ENCODE results near the gene RASSF7. TPM values are rescaled to one million over a fixed set of nuclear protein-coding genes. Genes with fewer than 3 reads are reported as not detected.

Gene RASSF7
- total RNA-seq, 1 donor from 2014 or later: 22.3 TPM

DNA sequence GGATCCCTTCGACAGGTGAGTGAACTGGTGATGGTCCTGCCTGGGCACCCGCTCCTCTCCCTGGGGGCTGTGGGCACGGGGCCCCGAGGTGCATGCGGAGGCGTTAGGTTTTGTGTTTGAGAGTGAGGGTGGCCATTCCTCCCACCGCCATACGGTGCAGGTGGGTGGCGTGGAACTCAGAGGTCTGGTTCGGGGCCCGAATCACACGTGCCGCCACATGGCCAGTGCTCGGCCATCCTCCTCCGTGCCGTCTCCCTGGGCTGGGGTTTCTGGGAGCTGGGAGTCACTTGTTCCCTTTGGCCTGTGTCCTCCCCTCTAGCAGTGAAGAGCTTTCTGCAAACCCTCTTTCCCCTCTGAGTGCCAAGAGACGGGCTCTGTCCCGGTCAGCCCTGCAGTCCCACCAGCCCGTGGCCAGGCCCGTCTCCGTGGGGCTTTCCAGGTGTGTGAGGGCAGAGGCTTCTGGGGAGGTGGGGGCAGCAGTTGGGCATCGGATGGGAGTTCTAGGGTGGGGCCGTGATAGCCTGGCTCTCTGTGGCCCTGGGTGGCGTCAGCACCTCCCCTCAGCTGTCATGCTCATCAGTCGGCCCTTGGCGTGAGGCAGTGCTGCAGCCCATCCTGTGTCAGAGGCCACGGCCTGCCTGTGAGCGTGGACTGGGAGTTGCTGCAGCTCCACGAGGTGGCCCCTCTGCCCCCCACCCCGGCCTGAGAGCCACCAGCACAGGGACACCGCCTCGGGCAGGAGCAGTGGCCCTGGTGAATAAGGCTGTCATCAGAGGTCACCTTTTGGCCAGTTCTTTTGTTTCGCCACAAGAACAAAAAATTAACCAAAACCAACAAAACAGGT, 44.7 kb downstream of the RASSF7 start:
- intact Hi-C loops (cut with micrococcal nuclease): no loop called here

DNA sequence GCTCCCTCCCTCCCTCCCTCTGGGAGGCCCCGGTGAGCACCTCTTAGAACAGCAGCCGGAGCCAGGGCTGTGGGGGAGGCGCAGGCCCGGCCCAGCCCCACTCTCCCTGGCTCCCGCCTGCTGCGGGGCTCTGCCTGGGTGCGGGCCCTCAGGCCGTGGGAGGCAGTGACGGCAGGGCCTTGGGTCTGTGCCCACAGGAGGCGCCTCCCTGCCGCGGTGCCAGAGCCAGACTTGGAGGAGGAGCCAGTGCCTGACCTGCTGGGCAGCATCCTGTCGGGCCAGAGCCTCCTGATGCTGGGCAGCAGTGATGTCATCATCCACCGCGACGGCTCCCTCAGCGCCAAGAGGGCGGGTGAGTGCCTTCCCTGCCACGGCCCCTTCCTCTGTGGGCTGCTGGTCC, 45.5 kb downstream of the RASSF7 start:
- intact Hi-C loops (cut with micrococcal nuclease): no loop called here

DNA sequence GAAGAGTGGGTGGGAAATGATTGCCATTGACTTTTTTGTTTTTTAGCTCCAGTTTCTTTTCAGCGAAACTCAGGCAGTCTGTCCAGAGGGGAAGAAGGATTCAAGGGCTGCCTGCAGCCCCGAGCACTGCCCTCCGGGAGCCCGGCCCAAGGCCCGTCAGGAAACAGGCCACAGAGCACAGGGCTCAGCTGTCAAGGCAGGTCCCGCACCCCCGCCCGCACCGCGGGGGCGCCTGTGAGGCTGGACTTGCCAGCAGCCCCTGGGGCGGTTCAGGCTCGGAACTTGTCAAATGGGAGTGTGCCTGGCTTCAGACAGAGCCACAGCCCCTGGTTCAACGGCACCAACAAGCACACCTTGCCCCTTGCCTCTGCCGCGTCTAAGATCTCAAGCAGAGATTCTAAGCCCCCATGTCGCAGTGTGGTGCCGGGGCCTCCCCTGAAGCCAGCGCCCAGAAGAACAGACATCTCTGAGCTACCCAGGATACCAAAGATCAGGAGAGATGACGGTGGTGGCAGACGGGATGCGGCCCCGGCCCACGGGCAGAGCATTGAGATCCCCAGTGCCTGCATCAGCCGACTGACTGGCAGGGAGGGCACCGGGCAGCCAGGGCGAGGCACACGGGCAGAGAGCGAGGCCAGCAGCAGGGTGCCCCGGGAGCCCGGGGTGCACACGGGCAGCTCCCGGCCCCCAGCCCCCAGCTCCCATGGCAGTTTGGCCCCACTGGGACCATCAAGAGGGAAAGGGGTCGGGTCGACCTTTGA, 46.4 kb downstream of the RASSF7 start:
- intact Hi-C loops (cut with micrococcal nuclease): no loop called here

DNA sequence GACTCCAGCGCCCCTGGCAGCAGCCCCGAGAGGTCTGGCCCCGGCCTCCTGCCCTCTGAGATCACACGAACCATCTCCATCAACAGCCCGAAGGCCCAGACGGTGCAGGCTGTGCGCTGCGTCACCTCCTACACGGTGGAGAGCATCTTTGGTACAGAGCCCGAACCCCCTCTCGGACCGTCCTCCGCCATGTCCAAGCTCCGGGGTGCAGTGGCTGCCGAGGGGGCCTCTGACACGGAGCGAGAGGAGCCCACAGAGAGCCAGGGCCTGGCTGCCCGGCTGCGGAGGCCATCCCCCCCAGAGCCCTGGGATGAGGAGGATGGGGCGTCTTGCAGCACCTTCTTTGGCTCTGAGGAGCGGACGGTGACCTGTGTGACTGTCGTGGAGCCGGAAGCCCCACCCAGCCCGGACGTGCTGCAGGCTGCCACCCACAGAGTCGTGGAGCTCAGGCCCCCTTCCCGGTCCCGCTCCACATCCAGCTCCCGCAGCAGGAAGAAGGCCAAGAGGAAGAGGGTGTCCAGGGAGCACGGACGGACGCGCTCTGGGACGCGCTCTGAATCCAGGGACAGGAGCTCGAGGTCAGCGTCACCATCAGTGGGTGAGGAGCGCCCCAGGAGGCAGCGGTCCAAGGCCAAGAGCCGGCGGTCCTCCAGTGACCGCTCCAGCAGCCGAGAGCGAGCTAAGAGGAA, 47.3 kb downstream of the RASSF7 start:
- intact Hi-C loops (cut with micrococcal nuclease): no loop called here

DNA sequence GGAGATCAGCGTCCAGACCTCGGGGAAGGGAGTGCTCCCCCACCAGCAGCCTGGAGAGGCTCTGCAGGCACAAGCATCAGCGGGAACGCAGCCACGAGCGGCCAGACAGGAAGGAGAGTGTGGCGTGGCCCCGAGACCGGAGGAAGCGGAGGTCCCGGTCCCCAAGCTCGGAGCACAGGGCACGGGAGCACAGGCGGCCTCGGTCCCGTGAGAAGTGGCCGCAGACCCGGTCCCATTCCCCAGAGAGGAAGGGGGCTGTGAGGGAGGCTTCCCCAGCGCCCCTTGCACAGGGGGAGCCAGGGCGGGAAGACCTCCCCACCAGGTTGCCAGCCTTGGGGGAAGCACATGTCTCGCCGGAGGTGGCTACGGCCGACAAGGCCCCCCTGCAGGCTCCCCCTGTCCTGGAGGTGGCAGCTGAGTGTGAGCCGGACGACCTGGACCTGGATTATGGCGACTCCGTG, 48.1 kb downstream of the RASSF7 start:
- intact Hi-C loops (cut with micrococcal nuclease): no loop called here

DNA sequence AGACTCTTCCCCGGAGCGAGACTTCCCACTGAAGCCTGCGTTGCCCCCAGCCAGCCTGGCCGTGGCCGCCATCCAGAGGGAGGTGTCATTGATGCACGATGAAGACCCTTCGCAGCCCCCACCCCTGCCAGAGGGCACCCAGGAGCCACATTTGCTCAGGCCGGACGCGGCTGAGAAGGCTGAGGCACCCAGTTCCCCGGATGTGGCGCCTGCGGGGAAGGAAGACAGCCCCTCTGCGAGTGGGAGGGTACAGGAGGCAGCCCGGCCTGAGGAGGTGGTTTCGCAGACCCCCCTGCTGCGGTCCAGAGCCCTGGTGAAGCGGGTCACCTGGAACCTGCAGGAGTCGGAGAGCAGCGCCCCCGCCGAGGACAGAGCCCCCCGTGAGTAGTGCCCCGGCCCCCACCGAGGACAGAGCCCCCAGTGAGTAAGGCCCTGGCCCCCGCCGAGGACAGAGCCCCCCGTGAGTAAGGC, 48.6 kb downstream of the RASSF7 start:
- intact Hi-C loops (cut with micrococcal nuclease): no loop called here

DNA sequence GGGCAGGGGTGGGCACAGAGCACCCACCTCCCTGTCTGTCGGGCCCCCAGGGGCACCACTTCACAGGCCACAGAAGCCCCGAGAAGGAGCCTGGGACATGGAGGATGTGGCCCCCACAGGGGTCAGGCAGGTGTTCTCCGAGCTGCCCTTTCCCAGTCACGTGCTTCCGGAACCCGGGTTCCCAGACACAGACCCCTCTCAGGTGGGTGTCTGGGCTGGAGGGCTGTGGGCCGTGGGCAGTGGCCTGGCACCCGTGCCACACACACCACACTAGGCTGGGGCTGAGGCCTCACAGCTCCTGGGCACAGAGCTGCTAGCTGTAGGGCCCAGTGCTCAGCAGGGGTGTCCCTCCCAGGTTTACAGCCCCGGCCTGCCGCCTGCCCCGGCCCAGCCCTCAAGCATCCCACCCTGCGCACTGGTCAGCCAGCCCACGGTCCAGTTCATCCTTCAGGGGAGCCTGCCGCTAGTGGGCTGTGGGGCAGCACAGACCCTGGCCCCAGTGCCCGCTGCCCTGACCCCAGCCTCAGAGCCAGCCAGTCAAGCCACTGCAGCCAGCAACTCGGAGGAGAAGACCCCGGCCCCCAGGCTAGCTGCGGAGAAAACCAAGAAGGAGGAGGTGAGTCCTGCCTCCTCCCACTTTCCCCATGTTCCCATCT, 49.5 kb downstream of the RASSF7 start:
- intact Hi-C loops (cut with micrococcal nuclease): loop anchor here (10.0 kb wide), 1 partner anchor 115 kb away; no protein-coding TSS in a partner anchor

DNA sequence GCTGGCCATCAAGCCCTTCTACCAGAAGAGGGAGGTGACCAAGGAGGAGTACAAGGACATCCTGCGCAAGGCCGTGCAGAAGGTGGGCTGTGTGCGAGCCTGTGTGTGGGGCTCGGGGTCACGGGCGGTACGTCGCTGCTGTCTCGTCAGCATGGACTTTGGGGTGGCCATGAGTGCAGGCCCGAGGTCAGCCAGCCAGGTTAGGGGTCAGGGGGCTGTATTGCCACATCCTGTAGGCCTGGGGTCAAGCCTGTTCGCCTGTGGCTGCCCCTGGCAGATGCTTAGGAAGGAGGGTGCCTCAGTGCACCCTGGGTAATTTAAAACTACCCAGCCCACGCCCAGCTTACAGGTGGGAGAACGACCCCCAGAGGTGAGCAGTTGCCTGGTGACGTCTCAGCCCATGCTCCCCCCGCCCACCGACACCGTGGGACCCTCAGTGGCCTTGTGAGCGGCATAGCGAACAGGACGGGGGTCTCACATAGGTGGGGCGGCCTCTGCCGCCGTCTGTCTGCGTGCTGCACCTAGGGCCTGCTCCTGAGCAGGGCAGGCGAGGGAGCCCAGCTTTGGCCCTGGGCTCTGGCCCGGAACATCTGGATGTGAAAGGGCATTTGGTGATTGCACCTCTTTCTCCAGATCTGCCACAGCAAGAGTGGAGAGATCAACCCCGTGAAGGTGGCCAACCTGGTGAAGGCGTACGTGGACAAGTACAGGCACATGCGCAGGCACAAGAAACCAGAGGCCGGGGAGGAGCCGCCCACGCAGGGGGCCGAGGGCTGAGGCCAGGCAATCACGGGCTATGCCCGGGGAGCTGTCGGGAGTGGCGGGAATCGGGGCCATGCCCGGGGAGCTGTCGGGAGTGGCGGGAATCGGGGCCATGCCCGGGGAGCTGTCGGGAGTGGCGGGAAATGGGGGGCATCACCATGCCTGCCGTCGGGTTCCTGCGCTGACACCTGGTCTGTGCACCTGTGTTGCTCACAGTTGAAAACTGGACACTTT, 50.5 kb downstream of the RASSF7 start:
- intact Hi-C loops (cut with micrococcal nuclease): loop anchor here (10.0 kb wide), 1 partner anchor 114 kb away; no protein-coding TSS in a partner anchor

DNA sequence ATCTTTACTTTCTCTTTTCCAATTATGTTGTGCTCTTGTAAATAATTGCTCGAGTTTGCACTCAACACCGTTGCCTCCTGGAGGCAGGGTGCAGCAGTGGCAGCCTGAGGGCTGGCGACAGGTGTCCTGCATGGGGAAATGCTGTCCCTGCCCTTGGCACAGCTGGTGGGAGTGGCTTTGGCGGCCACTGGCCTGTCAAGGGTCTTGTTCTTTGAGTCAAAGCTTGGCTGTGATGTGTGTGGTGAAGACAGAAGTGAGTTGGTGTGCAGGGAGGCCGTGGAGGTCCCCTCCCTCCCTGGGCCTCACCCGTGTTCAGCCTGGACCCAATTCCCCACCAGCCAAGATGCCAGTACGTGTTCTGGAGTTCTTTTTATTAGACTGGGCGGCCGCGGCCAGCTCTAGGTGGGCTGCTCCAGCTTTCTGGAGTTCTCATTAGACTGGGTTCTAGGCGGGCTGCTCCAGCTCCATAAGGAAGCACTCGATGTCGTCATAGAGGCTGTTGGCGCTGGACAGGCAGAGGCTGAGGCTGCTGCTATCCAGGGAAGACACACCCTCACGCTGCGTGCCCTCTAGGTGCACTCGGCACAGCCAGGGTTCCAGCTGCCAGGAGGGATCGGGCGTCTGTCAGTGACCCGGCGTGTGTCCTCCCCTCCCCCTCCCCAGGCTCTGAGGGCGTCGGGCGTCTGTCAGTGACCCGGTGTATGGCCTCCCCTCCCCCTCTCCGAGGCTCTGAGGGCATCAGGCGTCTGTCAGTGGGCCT, 51.6 kb downstream of the RASSF7 start:
- intact Hi-C loops (cut with micrococcal nuclease): loop anchor here (2.0 to 10.0 kb wide), 2 partner anchors 52 to 112 kb away; partner anchors contain the start of genes LMNTD2 and RASSF7

DNA sequence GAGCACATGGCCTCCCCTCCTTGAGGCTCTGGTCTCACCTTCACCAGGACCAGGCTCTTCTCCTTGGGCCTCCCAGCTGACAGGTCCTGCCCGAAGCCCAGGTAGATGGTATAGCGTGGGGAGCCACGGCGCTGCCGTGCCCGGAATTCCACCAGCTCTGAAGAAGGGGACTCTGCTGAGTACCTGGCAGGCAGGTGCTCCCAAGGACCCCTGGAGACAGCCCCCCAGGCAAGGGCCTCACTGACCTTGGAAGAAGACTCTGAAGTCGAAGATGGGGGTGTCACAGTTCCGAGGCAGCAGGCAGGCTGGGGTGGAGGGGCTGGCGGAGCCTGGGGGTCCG, 52.2 kb downstream of the RASSF7 start:
- intact Hi-C loops (cut with micrococcal nuclease): loop anchor here (1.0 to 10.0 kb wide), 3 partner anchors 45 to 112 kb away; partner anchors contain the start of genes LMNTD2 and RASSF7

DNA sequence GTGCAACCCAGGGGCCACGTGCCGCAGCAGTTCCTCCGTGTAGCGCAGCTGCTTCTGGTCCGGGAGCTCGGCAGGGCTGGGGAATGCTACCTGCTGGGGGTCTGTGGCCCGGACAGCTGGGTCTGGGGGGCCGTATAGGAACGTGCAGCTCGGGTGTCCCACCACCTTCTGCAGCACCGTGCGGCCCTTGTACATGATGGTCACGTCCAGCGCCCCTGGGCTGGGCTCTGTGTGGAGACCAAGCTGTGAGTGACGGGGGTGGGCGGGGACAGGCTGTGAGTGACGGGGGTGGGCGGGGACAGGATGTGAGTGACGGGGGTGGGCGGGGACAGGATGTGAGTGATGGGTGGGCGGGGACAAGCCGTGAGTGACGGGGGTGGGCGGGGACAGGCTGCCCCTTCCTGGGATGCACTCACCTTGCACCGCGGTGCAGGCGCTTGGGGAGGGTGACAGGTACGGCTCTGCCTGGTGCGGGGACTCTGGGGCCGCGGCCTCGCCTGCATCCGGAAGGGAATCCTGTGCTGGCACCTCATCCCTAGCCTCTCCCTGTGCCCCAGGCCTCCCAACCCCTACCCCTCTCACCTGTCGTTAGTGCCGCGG, 52.7 kb downstream of the RASSF7 start:
- intact Hi-C loops (cut with micrococcal nuclease): loop anchor here (1.0 to 10.0 kb wide), 3 partner anchors 45 to 111 kb away; partner anchors contain the start of genes LMNTD2 and RASSF7

Other genes starting within 250 kb of the RASSF7 start
- gene IFITM1, start 246.9 kb upstream of the RASSF7 start, total RNA-seq: 724 and 750 TPM in 2 replicates
- gene IFITM3, start 240.1 kb upstream of the RASSF7 start, total RNA-seq: 3.3 and 5.1 TPM in 2 replicates
- 1.1 and 1.2 TPM in 2 replicates for gene B4GALNT4, start 191.5 kb upstream of the RASSF7 start, total RNA-seq
- not detected in 2 replicates for gene PKP3, start 166.8 kb upstream of the RASSF7 start, total RNA-seq
- gene SIGIRR, start 146.0 kb upstream of the RASSF7 start, total RNA-seq: 176 and 178 TPM in 2 replicates
- 67.6 and 74.5 TPM in 2 replicates for gene ANO9, start 119.0 kb upstream of the RASSF7 start, total RNA-seq
- 26.5 and 28.4 TPM in 2 replicates for gene PTDSS2, start 110.7 kb upstream of the RASSF7 start, total RNA-seq
- 99.8 and 101 TPM in 2 replicates for gene RNH1, start 53.7 kb upstream of the RASSF7 start, total RNA-seq
- 51.6 and 62.5 TPM in 2 replicates for gene HRAS, start 25.4 kb upstream of the RASSF7 start, total RNA-seq
- 2.1 and 2.2 TPM in 2 replicates for gene LRRC56, start 23.4 kb upstream of the RASSF7 start, total RNA-seq
- gene LMNTD2, start 232 bp upstream of the RASSF7 start, total RNA-seq: 1.6 and 2.4 TPM in 2 replicates
- gene PHRF1, start 15.5 kb downstream of the RASSF7 start, total RNA-seq: 46.4 and 51.3 TPM in 2 replicates
- gene IRF7, start 55.0 kb downstream of the RASSF7 start, total RNA-seq: 50.9 and 55.3 TPM in 2 replicates
- gene CDHR5, start 64.0 kb downstream of the RASSF7 start, total RNA-seq: 0.07 TPM in 1 of 2 replicates, not detected in the other
- gene SCT, start 66.2 kb downstream of the RASSF7 start, total RNA-seq: not detected in 2 replicates
- gene DRD4, start 76.3 kb downstream of the RASSF7 start, total RNA-seq: 0.14 and 0.39 TPM in 2 replicates
- gene DEAF1, start 134.3 kb downstream of the RASSF7 start, total RNA-seq: 49.3 and 52.6 TPM in 2 replicates
- gene TMEM80, start 134.8 kb downstream of the RASSF7 start, total RNA-seq: 21.9 and 22.6 TPM in 2 replicates
- gene EPS8L2, start 145.3 kb downstream of the RASSF7 start, total RNA-seq: 12.3 and 12.6 TPM in 2 replicates
- gene TALDO1, start 186.5 kb downstream of the RASSF7 start, total RNA-seq: 261 and 277 TPM in 2 replicates
- 60.8 and 61.5 TPM in 2 replicates for gene GATD1, start 216.5 kb downstream of the RASSF7 start, total RNA-seq
- 1.6 and 2.0 TPM in 2 replicates for gene CEND1, start 229.1 kb downstream of the RASSF7 start, total RNA-seq
- gene SLC25A22, start 237.3 kb downstream of the RASSF7 start, total RNA-seq: 57.4 and 57.9 TPM in 2 replicates
- gene PIDD1, start 244.3 kb downstream of the RASSF7 start, total RNA-seq: 40.1 and 41.9 TPM in 2 replicates
- gene RPLP2, start 249.0 kb downstream of the RASSF7 start, total RNA-seq: 2,156 and 2,169 TPM in 2 replicates